Measurements from ENCODE around the gene RALB.

The RALB gene

DNA sequence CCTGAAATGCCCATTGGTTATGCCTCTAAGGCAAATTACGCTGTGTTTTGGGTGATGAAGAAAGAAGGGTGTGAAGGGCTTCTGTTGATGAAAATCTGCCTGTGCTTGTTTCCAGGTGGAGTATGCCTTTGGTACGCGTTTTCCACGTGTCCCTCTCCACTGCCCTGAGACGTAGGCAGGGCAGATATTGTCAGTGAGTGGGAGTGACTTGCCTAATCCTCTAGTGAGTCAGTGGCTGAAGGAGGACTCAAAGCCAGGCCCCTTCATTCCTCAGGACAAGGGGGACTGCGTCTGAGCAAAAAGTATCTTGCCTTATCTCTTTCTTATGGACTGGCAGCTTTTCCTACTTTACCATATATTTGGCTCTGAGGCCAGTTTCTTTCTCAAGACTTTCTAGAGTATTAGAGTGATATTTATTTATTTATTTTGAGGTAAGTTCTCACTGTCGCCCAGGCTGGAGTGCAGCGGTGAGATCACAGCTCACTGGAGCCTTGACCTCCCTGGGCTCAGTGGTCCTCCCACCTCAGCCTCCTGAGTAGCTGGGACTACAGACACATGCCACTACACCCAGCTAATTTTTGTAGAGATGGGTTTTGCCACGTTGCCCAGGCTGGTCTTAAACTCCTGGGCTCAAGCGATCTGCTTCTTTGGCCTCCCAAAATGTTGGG, 10.2 kb downstream of the RALB start:
- no peak for DNase-seq (ENCODE audit: low read depth)

DNA sequence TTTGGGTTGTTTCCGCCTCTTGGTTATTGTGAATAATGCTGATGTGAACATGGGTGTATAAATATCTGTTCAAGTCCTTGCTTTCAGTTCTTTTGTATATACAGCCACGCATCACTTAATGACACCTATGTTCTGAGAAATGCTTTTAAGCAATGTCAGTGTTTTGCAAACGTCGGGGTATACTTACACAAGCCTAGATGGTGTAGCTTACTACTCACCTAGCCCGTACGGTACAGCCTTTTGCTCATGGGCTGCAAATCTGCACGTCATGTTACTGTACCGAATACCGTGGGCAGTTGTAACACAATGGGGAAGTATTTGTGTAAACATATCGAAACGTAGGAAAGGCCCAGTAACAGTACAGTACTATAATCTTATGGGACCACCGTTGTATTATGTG, 12.4 kb downstream of the RALB start:
- no peak for DNase-seq (ENCODE audit: low read depth)

DNA sequence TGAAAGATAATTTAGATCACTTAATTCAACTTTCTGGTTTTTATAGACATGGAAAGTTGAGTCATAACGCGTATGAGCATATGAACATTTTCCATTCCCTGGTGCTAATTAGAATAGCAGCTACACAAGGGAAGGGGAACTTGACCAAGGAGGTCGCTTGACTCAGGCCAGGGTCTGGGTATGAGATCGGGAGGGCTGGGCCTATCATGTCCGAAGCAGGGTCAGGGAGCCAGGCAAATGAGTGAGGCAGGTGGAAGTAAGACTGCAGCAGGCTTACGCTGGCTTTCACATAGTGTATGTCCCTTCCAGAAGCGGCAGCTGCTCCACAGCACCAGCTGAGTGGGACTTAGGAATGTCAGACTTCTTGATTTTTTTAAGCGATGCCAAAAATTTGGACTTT, 14.7 kb downstream of the RALB start:
- no peak for DNase-seq (ENCODE audit: low read depth)

DNA sequence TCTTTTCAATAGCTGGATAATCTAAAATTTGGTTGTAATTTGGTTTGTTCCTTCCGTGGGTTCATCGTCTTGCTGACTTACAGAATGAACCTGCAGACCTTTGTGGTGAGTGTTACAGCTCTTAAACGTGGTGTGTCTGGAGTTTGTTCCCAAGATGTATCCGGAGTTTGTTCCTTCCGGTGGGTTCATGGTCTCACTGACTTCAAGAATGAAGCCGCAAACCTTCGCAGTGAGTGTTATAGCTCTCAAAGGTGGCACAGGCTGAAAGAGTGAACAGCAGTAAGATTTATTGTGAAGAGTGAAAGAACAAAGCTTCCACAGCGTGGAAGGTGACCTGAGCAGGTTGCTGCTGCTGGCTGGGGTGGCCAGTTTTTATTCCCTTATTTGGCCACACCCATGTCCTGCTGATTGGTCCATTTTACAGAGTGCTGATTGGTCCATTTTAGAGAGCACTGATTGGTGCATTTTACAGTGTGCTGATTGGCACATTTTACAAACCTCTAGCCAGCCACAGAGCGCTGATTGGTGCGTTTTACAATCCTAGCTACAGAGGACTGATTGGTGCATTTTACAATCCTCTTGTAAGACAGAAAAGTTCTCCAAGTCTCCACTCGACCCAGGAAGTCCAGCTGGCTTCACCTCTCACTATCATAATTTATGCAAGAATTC, 16.6 kb downstream of the RALB start:
- no peak for DNase-seq (ENCODE audit: low read depth)

DNA sequence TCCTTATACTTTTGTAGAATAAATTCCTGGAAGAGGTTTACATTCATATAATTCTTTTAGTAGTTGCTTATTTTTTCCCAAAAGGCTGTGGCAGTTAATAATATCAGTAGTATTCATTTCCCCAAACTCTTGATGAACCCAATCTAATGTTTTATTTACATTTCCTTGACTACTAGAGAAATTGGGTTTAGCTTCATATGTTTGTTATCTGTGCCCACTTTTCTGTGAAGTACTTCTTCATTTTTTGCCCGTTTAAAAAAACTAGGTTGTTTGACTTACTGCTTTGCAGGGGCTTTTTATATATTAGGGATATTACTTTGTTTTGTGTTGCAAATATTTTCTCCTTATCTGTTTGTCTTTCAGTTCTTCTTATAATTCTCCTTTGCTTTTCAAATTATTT, 17.2 kb downstream of the RALB start:
- DNase-seq (ENCODE audit: low read depth) = no peak

DNA sequence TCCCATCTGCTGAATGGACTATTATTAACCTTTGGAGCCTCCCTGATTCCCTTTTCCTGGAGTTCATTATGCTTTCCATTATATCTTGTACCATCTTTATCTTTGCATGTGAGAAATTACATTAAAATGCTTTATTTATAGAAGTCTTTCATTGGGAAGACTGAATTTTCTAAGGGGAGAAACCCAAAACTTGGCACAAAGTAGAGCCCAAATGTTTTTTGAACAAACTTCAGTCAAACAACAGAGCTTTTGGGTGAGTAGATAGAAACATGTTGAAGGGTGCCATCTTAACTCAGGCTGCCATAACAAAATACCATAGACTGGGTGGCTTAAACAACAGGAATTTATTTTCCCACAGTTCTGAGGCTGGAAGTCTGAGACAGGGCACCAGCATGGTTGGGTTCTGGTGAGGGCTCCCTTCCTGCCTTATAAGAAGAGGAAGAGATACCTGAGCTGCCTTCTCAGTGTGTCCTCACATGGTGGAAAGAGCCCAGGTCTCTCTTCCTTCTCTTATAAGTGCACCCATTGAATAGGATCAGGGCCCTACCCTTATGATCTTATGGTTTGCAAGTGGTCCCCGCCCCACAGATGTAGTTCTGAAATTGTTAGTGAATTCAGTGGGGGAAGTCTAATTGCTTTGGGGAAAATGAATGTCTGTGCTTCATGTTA, 19.2 kb downstream of the RALB start:
- no peak for DNase-seq (ENCODE audit: low read depth)

DNA sequence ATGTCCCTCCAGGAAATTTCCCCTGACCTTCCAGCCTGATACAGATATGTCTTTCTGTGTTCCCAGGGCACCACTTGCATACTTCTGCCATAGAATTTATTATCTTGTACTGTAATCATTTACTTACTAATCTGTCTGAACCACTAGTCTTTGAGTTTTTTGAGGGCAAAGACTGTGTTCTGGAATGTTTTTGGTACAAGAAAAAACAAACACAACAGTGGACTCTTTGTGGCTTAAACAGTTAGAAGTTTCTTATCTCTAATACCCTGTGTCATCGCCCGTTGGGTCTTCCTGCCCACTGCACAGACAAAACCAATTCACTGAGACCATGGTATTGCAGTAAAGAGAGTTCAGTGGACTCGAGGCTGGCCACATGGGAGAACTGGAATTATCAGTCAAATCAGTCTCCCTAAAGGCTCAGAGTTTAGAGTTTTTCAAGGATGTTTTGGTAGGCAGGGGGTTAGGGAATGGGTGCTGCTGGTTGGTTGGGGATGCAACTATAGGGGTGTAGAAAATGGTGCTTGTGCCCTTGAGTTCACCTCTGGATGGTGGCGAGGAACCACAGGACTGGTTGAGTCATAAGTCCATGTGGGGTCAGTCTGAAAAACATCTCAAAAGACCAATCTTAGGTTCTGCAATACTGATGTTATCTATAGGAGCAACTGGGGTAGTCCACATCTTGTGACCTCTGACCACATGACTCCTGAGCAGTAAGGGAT, 20.3 kb downstream of the RALB start:
- no peak for DNase-seq (ENCODE audit: low read depth)

DNA sequence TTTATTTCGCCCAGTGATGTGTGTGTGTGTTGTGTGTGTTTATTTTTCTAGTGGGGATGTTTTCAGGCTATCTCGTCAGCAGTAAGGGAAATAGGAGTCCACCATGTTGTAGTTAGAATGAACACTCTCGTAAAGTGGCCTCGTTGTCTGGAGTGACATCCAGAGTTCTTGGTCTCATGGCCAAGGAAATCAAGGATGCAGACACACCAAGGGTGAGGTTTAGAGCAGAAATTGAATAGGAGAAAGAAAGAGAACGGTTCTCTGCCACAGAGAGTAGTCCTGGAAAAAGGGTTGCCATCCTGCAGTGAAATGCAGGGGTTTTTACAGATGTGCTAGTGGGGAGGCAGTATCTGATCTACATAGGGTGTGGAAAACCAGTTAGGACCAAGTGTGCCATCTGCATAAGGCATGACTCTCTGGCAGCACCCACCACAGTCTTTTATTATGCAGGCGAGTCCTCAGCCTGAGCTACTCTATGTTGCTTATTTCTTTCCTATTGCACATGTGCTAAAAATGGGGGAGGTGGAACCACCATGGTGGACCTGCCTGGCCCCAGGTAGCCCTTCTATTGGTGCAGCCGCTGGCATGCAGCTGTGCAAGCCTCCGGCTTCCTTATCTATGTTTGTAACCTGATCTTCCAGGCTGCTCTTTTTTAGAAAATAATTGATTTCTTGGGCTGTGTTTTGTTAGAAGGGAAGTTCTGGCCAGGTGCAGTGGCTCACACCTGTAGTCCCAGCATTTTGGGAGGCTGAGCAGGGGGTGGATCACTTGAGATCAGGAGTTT, 23.2 kb downstream of the RALB start:
- no peak for DNase-seq (ENCODE audit: low read depth)

DNA sequence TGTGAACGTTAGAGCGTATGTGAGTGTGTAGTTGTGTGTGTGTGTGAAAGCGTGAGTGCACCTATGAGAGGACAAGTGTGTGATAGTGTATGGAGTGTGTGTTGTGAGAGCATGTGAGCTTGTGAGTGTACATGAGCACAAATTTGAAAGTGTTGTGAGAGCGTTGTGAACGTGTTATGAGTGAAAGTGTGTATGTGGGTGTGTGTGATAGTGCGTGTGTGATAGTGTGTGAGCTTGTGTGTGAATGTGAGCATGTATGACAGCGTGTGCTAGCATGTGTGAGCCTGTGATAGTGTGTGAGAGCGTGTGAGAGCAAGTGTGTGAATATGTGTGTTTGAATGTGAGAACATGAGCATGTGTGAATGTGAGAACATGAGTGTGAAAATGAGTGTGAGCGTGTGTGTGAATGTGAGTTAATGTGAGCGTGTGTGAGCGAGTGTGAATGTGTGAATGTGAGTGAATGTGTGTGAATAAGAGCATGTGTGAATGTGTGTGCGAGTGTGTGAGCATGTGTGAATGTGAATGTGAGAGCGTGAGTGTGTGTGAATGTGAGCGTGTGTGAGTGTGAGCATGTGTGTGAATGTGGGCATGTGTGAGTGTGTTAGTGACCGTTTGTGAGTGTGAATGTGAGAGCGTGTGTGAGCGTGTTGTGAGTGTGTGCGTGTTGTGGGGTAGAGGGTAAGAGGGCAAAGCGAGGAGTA, 25.0 kb downstream of the RALB start:
- DNase-seq (ENCODE audit: low read depth) = no peak

DNA sequence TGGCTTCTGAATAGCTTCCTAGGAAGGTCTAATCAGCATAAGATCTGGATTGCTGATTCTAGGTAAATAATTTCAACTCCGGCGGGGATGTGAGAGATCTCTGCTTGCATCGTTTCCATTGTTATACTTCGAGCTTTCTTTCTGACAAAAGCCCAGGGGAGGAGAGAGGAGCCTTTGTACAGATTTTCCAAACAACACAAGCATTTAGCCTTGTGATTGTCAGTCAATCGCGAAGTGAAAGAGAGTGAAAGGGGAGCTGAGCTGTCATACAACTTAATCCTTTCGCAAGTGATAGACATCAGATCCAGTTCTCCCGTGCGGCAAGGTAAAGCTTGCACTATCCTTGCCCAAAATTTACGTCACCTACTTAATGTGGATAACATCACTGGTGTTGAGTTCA, 26.2 kb downstream of the RALB start:
- no peak for DNase-seq (ENCODE audit: low read depth)

DNA sequence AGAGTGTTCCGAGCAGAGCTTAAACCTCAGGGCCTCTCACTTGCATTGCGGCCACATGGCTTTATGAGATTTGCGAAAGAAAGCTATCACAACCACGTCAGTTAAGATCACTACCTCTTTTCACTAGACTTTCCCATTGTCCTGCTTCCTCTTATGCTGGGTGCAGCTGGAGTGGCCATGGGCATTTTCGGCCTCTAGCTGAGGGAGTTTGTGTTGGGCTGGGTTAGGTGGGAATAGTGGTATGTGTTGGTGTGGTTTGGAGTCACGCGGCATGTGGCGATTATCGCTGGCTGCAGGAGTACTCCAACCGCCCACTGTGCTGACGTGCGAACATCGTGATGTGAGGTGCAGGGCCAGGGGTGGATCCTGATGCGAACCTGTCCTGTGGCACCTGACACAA, 27.1 kb downstream of the RALB start:
- no peak for DNase-seq (ENCODE audit: low read depth)

DNA sequence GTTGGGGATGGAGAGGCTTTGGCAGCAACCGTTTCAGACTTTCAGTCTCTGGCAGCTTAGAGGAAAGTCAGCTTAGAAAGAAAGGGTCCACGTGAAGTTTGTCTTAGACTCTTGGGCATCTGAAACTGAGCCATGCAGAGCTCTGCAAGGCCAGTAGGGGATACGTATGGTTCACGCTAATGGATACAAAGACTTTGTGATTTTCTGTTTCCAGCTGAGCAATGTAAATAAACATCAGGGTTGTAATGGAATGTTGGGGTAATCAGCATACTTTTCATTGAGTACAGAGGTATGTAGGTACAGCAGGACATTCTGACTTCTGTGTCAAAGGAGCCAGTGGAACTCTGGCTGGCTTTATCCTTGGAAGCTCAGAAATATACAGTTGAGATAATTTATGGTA, 31.0 kb downstream of the RALB start:
- no peak for DNase-seq (ENCODE audit: low read depth)

DNA sequence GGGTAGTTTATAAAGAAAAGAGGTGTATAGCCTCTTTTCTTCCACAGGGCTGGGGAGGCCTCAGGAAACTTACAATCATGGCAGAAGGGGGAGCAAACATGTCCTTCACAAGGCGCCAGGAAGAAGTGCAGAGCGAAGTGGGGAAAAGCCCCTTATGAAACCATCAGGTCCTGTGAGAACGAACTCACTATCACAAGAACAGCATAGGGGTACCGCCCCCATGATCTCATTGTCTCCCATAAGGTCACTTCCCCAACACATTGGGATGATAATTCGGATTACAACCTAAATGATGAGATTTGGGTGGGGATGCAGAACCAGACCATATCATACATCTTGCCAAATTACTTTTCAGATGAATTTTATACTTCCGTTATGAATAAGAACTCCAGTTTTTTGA, 32.4 kb downstream of the RALB start:
- DNase-seq (ENCODE audit: low read depth) = no peak

DNA sequence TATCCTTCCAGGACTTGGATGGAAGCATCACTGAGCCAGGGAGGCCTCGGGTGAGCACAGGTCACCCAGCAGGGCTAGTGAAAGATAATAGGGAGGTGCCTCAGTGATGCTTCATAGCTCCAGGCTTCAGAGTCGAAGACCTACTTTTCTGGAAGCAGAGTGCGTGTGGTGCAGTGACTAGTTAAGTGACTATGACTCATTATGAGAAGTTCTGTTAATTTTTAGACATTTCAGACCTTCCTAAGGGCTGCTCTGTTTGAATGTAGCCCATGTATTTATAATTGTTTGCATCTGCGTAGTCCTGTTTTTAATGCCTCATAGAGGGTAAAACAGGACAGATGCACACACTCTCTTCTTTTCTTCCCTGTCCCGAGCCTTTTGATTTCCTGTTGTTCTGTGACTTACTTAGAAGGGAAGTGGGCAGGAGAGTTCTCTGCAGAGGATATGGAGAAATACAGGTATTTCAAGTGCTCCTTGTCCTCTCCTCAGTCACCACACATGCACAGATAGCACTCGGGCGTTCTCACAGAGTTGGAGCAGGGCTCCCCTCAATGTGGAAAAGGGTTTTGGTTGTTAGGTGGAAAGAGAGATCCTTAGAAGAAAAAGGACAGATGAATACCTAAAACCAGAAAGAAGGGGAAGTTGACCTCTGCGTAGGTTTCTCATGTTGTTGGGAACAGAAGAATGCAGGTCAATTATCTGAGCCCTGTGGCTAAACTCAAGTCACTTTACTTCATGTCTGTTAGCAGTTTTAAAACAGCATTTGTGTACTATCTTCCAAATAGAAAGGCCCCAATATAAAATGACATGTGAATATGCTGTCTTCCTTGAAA, 34.7 kb downstream of the RALB start:
- DNase-seq (ENCODE audit: low read depth) = peak; percentile 64

DNA sequence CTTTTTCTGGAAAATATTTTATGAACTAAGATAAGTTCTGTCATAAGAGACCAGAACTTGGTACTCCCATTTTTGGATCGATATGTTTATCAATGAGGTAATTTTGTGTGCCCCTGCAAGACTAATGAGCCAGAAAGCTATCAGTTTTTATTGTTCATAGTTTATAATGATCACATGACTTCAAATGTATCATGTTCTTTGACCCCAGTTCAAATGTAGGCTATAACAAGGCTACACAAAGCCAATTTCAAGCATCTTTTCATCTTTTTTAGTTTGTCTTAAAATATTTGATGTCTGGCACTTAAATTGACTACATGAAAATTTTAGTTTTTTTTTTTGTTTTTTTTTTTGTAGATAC, 35.3 kb downstream of the RALB start:
- DNase-seq (ENCODE audit: low read depth) = no peak

DNA sequence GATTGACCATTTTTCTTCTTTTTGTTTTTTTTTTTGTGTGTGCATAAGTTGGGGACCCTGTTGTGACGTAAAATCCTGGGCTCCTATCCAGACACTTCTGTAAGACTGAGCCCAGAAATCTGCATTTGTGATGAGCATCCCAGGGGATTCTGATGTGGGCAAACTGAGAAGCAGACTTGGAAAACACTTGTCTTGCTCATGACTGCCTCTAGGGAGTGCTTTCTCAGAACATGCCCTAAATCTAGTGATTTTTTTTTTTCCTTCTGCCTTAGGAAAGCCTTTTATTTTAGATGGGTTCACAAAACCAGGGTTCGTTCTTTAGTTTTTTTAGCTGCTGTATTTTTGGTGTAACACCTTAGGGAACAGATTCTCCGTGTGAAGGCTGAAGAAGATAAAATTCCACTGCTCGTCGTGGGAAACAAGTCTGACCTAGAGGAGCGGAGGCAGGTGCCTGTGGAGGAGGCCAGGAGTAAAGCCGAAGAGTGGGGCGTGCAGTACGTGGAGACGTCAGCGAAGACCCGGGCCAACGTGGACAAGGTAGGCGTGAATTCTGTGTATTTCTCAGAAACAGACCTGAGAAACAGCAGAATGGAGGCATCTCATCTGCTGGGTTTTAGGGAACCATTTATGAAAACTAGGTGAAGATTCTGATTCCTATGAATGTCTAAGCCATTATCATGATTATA, 36.7 kb downstream of the RALB start:
- DNase-seq (ENCODE audit: low read depth) = no peak

DNA sequence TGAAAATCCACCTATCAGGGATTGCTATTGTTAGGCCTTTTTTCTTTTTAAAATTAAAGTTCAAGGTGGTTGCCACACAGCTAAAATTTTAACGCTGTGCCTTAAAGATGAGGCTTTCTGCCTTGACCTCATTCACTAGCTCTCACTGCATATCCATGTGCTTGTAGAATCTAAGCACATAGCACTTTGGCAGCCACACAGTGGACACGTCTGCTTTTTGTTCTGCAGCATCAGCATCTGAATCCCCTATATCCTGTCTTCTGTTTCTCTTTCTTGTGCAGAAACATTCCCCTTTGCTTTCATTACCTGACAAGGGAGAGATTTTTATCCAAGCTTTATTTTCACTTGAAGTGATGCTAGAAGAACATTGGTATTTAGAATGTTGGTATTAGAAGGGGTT, 38.1 kb downstream of the RALB start:
- no peak for DNase-seq (ENCODE audit: low read depth)

DNA sequence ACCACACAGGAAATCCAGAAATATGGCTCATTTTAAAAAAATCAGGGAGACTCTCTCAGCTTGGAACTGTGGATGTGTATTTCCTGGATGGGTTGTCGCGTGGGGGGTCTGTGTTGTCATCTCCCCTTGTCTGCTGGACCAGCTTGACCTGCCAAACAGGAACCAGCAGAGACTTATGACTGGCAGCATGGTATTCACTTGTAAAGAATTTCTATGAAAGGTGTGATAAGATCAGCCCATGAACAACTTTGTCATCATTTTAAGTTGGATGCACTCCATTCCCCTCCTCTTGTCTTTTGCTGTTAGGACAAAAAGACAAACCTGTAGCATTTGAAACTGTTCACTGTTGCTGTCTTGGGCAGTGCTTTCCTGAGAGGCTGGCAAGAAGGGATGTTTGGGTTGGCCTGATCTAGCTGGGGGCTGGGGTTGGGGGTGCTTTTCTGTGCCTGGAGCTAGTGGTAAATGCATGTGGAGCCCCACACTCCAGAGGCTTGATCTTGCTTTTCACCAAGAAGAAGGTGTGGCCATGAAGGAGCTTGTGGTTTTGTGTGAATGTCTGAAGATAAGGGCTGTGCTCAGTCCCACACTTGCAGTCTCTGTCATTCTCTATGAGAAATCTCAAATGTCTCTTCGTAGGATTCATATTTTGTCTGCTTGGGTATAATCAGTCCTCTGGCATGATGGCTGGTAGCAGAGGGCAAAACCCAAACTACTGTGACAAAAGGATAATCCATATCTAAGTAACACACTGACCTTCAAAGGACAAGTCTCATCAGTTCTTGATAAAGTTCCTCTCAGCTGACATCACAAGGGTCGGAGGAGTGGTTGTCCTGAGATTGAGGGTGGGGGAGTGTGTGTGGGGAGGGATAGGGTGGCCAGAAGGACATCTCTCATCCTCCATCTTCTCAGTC, 39.0 kb downstream of the RALB start:
- no peak for DNase-seq (ENCODE audit: low read depth)

Measured in non-pigmented ciliary epithelial cell (primary cell).